GM18907 (cell line): ENCODE results near the gene HES6.
"Not testable (repeated sequence)": the region's sequence is repeated elsewhere in the genome, so short reads cannot be mapped to it uniquely, and the experiment has no call there.

Source experiments
- ATAC-seq: cut with Tn5 transposase; IDR thresholded peaks from one replicate; pipeline ENCODE4 v1.9.1; 2021; ENCODE audit warnings: mild to moderate bottlenecking, moderate library complexity; ENCODE audit not compliant: unreplicated experiment

The HES6 gene

DNA sequence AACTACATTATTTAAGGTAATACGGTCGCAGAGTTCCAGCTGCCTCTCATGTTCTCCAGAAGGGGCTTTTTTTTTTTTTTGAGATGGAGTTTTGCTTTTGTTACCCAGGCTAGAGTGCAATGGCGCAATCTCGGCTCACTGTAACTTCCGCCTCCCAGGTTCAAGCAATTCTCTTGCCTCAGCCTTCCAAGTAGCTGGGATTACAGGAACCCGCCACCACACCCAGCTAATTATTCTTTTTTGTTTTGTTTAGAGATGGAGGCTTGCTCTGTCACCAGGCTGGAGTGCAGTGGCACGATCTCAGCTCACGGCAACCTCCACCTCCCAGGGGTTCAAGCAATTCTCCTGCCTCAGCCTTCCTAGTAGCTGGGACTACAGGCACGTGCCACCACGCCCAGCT, 33.6 kb upstream of the HES6 start:
- not testable (repeated sequence) for ATAC-seq

- no peak for ATAC-seq
Measured at GRCh38 chr2:238272156-238272555, 32.3 kb upstream of the HES6 start.

- not testable (repeated sequence) for ATAC-seq
Measured at GRCh38 chr2:238271686-238272085, 31.8 kb upstream of the HES6 start.

GRCh38 chr2:238271061-238271554, 31.3 kb upstream of the HES6 start:
- no peak for ATAC-seq

DNA sequence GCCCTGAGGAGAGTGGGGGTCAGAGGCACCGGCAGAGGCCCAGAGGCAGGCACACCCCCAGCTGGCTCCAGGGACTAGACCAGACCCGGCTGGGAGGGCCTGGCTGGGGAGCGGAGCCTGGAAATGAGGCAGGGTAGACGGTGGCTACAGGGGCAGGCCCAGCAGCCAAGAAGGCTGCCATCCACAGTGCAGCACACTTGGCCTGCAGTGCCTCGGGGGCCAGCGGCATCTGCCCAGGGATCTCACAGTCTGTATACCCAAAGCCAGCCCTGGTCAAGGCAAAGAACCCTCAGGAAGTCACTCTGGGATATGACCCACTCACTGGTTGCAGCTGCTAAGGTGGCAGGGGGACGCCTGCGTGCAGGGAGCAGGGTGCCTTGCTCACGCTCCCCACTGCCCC, 30.8 kb upstream of the HES6 start:
- no peak for ATAC-seq

DNA sequence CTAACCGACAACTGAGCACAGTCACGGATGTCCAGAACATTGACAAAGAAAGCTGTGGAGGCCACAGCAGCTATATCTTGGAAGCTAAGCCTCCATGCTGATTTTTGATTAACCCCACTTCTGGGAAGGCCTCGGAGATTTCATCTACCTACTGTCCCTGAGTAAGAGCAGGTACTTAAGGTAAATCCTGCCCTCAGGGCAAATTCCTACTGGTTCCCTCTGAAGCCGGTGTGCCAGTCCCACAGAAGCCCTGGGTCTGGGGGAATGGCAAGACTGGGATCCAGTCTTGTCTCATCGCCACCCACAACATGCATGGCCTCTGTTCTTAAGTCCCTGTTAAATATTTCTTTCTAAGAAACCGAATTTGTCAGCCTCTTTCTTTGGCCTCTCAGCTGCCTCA, 29.9 kb upstream of the HES6 start:
- ATAC-seq = no peak

GRCh38 chr2:238267884-238268680, 28.2 kb upstream of the HES6 start:
- ATAC-seq = no peak

DNA sequence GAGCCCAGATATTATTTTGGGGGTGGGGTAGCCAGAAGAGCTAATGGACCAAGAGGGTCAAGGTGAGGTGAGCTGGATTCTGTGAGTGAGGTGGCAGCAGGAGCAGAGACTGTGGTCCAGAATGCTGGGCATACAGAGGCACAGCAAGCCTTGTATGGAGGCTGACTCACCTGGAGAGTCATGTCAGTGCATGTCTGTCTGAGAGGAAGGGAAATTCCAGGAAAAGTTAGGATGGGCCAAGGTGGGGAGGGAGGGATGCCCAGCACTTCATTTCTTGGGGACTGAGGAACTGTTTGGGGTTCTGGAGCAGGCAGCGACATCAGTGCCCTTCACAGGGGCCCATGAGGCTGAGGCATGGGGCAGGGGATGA, 27.5 kb upstream of the HES6 start:
- no peak for ATAC-seq

- no peak for ATAC-seq
Measured at GRCh38 chr2:238265605-238266004, 25.8 kb upstream of the HES6 start.

DNA sequence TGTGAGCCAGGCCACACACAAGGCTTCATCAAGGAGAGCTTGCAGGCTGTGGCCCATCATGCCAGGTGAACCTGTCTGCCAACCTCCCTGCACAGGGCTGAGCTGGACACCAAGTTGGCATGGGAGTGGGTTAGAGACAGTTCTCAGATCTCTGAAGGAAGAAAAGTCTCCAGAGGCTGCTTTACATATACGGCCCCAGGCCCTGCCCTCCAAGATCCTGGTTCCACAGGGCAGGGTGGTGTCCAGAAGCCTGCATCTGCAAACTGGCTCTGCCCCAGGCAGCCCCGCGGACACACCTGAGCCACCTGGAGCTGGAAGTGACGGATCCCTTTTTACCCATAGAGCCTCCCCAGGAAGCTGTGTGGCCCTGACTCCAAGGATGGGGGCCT, 24.2 kb upstream of the HES6 start:
- no peak for ATAC-seq

- peak; percentile 54 for ATAC-seq
Measured at GRCh38 chr2:238263204-238264071, 23.6 kb upstream of the HES6 start.

DNA sequence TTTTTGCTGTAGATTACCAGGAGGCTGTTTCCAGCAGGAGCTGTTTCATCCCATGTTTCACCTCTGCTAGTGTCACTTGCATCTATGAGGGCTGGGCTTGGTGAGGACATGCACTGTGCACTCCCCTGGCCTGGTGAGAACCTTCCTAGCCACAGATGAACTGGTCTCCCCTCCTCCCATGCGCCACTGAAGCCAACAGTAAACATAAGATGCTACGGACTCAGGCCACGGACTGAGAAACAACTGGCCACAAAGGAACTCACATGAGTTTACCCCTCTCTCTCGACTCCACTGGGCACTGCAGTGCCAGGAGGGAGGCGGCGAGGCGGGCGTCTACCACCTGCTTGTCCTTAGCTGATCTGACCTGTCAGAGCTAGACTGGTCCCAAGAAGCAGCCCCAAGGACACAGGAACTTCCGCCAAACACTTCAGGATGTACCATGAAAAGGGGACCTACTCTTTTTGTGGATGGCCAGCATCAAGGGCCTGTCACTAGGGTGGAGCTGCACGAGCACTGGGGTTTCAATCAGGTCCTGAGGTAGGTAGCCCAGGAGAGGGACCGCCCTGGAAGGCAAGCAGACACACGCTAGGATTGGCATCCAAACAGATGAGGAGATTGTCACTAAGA, 22.8 kb upstream of the HES6 start:
- no peak for ATAC-seq

DNA sequence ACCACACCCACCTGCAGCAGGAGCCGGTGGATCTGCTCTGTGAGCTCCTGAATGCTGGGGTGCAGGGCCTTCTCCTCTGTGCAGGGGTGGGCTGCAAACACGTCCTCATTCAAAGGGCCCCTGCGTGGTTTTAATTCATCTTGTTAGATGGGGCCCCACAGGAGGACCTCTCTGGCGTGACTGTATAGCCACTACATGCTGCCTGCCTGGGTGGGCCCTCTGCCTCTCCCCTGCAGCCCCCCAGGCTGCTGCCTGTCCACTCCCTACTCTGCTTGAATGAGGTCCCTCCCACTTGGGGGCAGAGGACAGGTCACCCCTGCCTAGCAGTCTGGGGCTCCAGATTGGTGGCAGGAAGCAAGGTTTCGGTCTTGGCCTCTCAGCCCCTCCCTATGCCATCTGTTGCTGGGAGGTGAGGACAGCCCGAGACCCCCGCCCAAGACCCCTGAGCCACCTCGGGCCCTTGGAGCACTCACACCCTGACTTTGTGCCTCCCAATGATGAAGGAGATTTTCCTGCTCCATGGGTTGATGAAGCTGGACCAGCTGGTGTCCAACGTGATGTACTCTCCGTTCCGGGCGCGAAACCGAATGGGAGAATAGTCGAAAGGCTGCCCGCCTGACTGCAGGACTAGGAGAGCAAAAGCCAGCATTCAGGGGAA, 22.0 kb upstream of the HES6 start:
- ATAC-seq = no peak

GRCh38 chr2:238260883-238261282, 21.0 kb upstream of the HES6 start:
- ATAC-seq = no peak

GRCh38 chr2:238259061-238260020, 19.5 kb upstream of the HES6 start:
- no peak for ATAC-seq

DNA sequence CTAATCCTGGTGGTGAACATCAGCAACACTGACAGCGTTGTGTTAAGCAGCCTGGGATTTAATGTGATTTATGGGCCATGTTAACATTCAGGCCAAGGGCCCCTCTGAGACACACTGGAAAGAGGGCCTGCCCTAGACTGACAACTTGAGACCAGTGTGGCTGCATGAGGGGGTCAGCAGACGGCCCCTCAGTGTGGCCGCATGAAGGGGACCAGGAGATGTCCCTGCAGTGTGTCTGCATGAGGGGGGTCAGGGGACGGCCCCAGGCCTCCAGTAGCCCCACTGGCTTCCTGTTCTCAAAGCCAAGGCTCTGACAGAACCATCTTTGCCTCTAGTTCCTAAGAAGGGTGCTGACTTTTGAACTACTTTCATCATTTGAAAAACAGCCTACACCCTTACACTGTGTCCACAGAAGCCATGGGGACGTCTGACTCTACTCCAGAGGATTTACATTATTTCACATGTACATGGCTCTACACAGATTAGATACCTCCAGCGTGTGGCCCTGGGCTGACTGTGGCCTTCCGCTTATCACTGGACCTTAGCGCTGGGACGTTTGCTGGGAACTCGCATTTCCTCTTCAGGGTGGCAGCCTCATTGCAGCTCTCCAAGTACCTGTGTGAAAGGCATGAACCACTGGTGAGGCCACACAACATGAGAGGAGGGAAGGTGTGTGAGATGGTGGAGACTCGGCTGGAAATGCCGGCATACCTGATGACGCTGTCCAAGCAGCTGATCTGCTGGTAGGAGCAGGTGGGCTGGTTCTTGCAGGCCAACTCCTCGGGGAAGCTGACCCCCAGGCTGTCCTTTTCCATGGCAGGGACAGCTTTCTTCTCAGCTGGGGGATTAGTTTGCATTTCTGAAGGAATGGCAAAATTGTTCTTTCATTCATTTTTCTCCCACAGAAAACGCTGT, 18.2 kb upstream of the HES6 start:
- ATAC-seq = no peak

GRCh38 chr2:238256594-238257104, 16.8 kb upstream of the HES6 start:
- ATAC-seq = no peak

GRCh38 chr2:238256111-238256510, 16.3 kb upstream of the HES6 start:
- ATAC-seq = no peak

GRCh38 chr2:238255636-238256035, 15.8 kb upstream of the HES6 start:
- no peak for ATAC-seq
